ENCODE measurements around the gene BAHCC1.

The BAHCC1 gene

DNA sequence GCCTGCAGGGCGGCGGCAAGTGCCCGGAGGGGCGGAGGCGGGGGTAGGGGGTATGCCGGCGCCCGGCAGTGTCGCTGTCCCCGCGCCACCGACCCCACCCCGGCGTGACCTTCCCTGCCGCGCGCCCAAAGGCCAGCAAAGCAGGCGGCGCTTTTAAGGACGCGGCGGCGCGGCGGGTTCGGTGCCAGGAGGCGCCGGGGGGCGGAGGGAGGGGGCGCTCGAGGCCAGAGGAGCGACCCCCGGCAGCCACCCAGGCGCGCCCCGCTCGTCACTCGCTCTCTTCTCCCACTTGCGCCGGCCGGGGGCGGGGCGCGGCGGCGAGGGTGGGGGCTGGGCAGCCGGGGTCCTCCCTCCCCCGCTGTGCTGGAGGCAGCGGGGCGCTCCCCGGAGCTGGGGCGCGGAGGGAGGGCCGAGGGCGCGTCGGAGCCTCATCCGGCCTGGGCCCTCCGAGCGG lies 8.6 kb upstream of the BAHCC1 start:
- DNase-seq (ENCODE audit: low spot score): peak; percentile 71

DNA sequence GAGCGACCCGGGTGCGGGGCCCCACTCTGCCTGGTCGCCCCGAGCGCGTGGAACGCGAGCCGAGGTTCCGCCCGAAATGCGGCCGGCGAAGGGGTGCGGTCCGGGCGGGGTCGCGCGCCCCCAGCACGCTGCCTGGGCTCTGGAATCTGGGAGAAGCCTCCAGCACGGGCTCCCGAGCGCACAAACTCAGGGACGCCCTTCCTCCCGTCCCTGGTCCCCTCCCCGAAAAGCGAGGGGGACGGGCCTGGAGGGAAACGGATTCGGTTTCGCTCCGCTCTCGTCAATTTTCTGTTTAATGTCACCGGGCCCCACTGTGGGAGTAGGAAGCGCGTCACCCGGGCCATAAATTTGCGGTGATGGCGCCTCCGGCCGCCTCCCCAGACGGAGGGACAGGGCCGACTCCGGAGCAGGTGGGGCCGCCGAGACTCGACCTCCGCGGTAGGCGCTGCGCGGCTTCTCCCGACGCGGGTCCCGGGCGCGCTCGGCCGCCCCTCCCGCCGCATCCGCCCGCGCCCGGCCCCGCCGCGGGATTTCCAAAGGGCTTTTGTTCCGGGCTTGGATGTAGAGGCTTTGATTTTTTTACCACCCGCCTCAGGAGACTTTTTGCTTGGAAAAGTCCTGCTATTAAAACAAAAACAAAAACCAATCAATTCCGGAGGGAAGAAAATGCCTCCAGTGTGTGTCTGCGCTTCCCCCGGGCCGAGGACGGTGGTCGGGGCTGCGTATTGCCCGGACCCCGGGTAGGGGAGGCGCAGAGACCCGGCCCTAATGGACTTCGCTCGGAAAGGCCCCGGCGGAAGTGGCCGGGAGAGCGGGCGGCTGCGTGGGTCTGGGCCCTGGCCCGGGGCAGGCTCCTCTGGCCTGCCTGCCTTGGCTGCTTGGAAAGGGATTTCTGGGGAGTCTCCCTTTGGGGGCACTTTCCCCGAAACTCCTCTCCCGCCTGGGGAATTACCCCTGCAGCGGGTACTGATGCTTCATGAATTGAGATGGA lies 7.9 kb upstream of the BAHCC1 start:
- no peak for DNase-seq (ENCODE audit: low spot score)

DNA sequence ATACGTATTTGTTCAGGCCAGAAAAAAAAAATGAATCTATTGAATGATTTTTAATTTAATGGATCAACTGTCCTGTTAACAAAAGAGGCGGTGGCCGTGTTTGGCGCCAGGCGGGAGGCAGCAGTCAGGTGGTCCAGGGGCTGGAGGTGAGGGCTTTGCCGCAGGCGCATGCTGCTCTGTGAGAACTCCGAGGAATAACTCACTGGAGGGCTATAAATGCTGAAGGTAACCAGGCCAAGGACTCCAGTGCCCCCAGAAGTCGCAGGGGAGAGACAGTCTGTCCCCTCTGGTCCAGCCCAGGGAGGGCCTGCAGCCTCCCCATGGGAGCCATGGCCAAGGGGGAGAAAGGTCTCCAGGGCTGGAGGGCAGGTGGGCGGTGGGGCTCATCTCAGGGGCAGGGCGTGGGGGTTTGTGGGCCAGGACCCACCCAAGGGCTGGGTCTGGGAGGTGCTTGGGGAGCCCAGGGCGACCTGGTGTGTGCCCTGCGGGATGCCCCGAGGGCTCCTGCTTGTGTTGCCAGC lies 7.1 kb upstream of the BAHCC1 start:
- DNase-seq (ENCODE audit: low spot score): no peak

DNA sequence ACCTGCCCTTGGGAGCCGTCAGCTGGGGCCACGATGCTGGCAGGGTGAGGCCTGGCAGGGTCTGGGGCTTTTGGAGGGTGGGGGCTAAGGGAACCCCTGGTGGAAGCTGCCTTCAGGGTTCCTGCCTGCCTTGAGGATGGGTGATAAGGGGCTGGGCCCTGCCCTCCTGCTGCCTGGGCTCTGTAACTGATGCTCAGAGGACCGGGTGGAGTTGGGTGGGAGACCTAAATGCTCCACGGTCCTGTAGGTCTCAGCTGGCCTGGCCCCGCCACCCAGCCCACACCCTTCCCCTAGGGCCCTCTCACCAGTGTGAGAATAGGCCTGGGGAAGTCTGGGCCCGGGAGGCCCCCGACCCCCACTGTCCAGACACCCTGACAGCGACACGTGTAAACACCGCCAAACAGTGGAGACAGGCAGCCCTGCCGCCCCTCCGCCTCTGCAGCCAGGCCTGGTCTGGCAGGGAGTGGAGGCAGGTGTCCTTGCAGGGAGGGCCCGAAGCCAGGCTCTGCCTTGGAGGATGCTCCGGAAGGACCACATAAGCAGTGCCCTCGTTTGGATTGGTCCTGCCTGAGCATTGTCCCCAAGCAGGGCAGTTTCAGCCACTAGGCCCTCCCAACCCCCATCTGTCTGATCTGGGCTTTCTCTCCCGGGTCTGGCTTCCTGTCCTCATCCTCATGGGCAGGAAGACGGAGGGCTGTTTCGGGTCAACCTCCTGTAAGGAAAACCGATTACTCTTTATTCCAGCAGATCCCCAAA lies 6.5 kb upstream of the BAHCC1 start:
- peak; percentile 80 for DNase-seq (ENCODE audit: low spot score)

DNA sequence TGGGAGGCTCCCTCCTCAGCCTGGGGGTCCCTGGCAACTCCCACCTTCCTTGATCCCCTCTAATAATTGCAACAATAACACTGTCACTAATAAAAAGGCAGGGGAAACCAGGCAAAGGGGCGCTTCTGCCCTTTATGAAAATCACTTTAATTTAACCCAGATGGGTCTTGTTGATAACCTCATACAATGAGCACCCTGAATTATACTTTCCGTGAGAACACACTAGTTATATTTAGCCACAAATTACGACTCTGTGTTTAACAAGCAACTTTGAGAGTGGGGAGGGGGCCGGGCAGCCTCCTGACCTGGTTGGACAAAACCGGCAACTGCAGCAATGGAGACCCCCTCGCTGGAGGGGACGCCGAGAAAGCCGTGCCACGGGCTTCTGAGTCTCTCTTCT lies 5.7 kb upstream of the BAHCC1 start:
- no peak for DNase-seq (ENCODE audit: low spot score)

DNA sequence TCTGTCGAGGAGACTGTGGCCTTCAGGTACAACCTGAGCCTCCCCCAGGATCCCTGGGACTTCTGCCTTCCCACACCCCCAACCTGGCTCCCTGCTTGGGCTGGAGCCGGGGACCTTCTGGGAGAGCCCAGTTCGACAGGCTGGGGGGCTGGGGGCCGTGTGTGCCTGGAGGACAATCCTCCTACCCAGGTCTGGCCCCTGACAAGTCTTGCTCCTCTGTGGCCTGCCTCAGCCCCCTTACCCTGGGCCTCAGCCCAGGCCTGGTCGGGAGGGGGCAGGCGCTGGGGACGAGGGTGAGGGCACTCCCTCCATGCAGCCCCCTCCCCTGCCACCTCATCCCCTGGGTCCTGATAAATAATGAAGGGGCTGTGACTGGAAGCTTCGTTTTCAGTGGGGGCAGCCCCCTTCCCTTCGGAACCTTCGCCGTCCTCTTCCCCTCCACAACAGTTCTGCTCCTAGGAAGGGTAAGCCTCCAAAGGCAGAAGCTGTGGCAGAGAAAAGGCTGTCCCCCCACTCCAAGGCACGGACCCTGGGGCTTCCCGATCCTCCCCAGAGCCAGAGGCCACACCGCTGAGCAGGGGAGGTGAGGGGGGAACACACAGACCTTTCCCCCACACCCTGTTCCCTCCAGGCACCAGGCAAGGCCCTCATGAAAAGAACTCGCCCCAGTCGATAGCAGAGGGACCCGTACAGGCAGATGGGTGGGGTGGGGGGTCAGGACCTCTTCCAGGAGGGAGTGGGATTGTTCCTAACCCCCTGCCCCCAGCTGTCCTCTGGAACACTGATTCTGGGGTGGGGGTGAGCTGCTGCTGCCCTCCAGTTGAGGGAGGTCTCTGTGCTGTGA lies 5.0 kb upstream of the BAHCC1 start:
- no peak for DNase-seq (ENCODE audit: low spot score)

DNA sequence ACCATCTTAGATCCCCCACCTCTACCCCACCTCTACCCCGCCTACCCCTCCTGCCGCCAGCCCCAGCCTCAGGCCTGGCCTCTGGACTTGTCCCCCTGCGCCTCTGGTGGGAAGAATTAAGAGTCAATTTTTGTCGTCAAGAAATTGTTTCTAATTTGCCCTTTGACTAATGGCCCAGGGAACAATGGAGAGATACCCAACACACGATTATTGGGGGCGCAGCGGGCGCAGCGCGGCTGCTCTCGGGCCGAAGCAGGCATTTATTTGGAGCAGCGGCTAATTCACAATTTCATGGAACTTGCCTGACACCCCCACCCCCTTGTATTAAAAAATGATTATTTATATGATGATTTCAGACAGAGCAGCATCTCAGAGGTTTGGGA lies 4.4 kb upstream of the BAHCC1 start:
- DNase-seq (ENCODE audit: low spot score): no peak

DNA sequence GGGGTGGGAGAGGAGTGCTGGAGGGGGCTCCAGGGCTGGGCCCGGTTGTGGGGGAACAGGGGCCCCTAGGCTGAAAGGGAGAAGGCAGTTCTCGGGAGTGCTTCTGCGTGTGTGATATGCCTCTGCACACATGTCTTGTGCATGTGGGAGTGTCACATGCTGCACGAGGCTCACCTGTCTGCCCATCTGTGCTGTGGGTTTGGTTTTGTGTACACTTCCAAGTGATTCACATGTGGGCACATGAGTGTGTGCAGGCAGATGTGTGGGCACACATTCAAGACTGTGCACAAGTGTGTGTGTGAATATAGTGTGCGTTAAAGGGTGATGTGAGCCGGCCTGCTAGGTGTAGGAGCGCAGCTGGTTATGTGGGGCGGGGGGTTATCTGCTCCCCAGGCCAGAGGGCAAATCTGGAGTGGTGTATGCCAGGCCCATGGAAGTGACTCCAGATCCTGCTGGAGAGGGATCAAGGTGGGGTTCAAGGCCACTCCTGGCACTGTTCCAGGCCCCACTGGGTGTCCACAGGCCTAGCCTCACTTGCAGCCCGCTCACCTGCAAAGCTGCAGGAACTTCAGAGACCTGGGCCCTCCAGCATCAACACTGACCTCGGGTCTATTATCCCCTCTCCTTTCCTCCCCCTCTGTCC lies 3.8 kb upstream of the BAHCC1 start:
- DNase-seq (ENCODE audit: low spot score): no peak

DNA sequence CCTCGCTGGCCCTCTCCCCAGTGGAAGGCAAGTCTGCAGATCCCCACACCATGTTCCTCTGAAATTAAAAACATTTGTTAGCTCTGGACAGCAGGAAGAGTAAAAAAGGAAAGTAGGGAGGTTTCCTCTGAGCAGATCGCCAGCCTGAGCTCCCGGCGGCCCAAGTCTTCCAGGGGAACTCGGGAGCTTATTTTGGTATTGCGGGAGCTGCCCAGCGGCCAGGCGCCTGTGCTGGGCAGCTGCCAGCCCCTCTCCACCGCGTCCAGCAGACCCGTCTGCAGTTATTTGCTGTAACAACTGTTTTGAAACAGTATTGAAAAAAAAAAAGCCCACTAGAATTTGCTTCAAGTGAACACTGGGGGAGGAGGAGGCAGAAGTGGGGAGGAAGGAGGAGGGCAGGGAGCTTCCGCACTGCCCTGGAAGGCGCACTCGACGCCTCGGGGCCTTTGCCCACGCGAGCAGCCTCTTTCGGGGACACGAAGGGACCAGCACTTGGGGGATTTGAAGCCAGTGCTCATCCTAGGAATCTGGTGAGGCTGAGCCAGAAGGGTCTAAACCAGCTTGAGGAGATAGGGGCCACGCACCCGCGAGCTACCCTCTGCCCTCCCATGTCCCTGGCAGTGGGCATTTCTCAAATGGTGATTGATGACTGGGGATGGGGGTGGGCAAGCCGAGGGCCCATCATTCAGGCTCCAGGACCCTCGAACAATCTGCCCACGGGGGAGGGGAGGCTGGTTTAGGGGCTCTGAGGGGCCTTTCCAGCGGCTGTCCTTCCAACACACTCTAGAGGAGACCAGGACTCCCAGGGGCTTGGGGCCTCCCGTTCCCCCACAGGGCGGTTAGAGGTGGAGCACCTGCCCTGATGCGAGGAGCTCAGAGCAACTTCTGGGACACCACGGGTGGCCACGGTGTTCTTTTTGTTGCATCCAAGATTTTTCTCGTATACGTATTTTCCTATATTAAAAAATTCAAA lies 3.0 kb upstream of the BAHCC1 start:
- no peak for DNase-seq (ENCODE audit: low spot score)

DNA sequence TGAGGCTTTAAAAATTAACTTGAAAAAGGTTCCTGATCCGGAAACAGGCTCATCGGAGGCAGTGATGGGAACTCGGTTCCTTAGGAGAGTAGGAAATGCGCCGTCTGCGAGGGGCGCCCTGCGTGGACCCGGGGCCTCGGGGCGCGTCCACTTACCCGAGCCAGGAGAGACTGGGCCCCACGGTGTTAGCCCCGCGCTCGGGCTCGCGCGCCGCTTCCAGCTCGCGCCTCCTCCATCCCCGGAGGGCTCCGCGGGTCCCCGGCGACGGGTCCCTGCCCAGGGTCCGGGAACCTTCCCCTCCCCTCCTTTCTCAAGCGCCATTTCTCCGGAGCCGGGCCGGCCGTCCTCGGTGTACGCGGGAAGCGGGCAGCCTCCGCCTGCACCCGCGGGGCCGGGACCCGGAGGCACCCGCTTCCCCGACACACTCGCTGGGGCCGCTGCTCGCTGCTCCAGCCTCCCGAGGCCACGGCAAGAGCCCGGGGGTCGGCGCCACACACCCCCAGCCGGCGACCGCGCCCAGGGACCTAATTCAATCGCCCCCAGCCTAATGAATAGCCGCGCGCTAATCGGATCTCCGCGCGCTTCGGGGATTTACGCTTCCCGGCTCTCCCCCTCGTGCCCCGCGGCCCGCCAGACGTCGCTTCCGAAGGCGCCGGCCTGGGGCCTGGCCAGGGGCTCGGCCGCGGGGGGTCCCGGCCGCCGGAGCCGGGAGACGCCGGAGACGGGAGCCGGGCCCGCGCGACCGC lies 2.2 kb upstream of the BAHCC1 start:
- DNase-seq (ENCODE audit: low spot score): no peak

DNA sequence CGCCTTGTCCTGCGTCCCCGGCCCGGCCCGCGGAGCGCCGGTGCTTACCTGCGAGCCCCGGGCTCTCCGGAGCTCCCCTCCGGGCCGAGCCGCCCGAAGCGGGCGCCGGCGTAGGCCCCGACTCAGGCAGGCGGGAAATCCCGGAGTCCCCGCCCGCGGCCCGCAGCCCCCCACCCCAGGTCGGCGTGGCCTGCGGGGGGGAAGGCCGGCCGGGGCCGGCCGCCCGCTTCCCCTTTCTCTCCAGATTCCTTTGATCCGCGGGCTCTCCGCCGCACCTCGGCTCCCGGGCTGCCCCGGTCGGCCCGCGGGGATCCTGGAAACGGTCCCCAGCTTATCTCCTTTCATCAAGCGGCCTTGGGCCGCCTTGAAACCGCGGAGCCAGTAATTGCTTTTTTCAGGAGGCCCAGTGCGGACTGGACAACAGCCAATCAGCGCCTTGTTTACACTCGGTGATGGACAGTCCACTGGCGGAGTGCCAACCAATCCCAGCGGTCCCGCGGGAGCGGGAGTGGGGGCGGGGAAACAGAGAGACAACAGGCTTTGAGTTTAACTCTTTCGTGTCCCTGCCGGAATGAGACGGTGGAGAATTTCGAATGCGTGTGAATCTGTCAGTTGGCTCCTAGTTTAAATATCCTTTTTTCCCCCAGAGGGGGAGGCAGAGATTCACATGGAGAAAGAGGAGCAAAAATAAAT lies 1.4 kb upstream of the BAHCC1 start:
- peak; percentile 98 for DNase-seq (ENCODE audit: low spot score)

DNA sequence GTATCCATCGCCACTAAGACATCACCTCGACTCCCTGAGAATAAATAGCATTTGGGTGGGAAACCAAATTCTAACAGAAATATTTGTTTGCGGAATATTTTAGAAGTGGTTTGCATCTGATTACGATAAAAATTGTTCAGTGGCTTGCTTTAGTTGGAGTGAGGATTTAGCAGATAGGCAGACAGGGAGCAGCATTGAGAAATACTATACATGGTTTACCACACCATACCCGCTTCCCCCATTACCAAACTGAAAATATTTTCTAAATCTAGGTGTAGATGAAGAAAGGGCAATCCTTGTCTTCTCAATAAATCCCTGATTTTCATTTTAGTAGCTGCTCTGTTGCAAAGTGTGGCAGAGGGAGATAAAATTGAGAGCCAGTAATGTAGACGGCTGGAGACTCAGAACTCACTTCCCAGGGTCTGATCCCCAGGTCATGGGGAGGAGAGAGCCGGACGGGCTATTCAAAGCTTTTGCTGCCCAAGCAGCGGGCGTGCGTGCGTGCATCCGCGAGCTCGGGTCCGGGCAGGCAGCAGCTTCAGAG lies 808 bp upstream of the BAHCC1 start:
- DNase-seq (ENCODE audit: low spot score): no peak

DNA sequence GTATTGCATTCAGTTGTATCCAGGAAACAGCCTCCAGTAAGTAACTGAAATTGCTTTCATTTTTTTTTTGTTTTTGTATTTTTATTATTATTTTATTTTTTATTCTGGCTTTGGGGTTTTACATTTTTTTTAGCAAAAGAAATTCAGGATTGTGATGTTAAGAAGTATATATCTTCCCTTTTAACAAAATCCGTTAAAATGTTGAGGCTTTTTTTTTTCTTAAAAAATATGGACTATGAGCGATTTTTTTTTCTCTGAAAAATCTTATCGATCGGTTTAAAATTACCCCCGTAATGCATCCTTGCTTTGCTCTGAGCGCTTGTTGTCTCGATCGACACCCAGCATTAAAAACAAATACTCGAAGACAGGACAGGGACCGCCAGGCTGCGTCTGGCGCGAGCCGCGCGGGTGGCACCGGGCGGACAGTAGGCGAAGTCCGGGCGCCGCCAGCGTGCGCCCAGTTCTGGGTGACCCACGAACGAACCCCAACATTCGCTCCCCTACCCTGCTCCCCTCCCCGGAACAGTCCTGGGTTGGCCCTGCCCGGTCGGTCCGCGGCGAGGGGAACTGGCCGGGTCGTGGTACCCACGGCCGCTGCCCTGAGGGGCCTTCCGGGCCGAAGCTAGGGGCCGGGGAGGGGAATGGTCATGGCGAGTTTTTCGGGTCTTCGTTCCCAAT lies 482 bp downstream of the BAHCC1 start:
- DNase-seq (ENCODE audit: low spot score): no peak

DNA sequence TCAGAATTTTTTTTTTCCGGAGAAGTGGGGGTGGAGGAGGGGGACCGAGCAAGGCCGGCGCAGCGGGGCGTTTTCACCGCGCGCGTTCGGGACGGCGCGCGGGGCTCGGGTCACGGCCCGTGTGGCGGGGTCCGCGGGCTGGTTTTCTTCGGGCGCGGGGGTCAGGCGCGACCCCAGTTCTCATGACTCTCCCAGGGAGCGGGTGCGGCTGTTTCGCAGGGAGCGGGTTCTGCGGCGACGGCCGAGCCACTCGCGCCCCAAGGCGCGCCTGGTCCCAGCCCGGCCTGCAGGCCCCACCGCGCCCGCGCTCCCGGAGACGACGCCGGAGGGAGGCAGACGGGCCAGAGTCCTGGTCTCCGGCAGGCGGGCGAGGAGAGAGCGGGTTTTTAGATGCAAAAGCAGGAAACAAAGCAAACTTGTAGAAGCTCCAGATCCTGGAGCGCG lies 1.0 kb downstream of the BAHCC1 start:
- no peak for DNase-seq (ENCODE audit: low spot score)

DNA sequence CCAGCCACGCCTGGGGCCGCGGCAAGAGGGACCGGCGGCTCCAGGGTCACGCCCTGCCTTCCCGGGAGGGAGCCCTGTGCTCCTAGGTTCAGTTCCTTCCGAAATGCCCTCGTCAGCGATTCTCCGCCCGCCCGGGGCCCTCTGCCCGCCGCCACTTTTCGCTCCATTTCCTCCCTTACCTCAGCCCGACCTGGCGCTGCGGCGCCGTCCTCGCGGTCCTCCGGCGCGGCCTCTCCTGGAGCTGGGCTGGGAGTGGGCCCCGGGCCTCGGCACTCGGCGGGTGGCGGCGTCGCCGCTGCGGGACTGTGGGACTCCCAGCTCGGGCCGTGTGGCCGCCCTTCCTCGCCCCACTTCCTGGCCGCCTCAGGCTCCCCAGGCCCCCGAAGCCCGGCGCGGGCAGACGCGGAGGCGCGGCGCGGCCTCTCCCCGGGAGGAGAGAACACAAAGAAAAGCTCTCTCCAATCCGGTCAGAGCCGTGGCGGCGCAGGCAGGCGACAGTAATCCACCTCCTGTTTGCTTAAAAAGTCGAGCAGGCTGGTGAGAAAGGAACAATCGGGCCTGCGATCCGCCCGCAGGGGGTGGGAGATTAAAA lies 1.6 kb downstream of the BAHCC1 start:
- DNase-seq (ENCODE audit: low spot score): peak; percentile 42

DNA sequence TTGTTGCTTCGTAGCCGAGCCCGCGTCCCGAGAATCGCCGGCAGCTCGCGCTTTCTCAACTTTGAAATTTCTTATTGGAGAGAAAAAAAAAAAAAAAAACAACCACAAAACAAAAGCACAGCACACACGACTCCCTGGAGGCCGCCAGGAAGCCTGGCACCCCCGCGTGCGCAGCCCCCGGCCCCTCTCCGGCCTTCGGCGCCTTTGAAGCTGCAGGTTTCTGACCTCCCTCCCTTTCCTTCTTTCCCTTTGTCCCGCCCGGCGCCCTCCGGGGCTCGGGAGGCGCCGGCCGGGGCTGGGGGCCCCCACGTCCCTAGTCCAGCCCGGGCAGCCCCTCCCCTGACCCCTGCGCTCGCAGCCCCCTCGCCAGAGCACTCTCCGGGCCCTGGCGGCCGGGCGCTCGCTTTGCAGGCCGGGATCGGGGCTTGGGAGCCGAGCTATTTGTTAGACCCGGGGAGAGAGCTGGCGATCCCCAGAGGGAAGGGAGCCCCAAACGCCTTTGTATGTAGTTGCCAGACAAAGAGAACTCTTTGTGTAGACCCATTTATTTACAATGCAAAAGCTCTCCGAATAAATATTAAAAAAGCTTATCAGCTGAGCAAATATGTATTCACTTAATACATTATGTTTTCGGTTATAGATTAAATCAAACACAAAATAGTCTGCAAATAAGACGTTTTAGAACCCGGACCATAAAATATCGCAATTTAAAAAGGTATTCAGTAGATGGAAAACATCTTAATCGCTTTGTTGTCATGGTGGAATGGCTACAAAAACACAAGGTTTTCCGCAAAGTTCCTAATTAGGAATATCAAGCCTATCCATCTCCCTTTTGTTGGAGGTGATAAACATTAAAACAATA lies 2.3 kb downstream of the BAHCC1 start:
- DNase-seq (ENCODE audit: low spot score): peak; percentile 53
